ENCODE results near the gene LHX3. TPM values are rescaled to one million over a fixed set of nuclear protein-coding genes. Genes with fewer than 3 reads are reported as not detected.

Gene LHX3
- total RNA-seq, 6 experiments from 2014 or later, result not detected

DNA sequence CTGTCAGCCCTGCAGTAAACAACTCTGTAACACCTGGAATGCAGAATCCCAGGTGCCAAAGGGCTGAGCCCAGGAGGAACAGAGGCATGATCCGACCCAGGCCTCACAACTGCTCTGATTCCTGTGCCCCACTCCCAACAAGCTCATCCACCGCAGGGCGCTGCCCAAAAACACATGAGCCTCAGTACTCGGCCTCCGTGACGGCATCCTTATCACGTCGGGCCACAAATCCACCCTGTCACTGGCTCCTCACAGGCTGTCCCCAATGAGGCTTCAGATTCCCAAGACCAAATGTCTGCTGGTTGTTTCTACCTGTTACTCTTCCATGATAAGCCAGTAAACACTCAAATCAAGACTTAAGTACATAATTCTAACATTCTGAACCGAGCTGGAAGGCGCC lies 25.4 kb upstream of the LHX3 start:
- ATAC-seq, result no peak
- Histone ChIP-seq H3K4me3 (no peak overlapping the region), H3K9me3 (no peaks in the 10 kb centered on the region), H3K36me3 (no peaks in the 10 kb centered on the region), H3K4me1 (peaks cover 0 to 21% (median 9%) of the 10 kb centered on the region in 4 donors), H3K27ac (peak overlapping the region in 2 of 3 donors; percentile 65 to 93), H3K27me3 (no peaks in the 10 kb centered on the region)
- no peak for TF ChIP-seq POLR2A (IDR thresholded peaks at IDR 0.05)
- TF ChIP-seq, protein P1, sequence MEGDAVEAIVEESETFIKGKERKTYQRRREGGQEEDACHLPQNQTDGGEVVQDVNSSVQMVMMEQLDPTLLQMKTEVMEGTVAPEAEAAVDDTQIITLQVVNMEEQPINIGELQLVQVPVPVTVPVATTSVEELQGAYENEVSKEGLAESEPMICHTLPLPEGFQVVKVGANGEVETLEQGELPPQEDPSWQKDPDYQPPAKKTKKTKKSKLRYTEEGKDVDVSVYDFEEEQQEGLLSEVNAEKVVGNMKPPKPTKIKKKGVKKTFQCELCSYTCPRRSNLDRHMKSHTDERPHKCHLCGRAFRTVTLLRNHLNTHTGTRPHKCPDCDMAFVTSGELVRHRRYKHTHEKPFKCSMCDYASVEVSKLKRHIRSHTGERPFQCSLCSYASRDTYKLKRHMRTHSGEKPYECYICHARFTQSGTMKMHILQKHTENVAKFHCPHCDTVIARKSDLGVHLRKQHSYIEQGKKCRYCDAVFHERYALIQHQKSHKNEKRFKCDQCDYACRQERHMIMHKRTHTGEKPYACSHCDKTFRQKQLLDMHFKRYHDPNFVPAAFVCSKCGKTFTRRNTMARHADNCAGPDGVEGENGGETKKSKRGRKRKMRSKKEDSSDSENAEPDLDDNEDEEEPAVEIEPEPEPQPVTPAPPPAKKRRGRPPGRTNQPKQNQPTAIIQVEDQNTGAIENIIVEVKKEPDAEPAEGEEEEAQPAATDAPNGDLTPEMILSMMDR (IDR thresholded peaks at IDR 0.05), result no peak
- intact Hi-C loops (cut with DNase I), result no loop called here
- DNase-seq, result no peak
- 73% methylated on average over 5 of the region's 10 CpGs for WGBS (ENCODE audit: insufficient coverage, low coverage, low lambda C conversion rate, missing lambda C conversion rate)

DNA sequence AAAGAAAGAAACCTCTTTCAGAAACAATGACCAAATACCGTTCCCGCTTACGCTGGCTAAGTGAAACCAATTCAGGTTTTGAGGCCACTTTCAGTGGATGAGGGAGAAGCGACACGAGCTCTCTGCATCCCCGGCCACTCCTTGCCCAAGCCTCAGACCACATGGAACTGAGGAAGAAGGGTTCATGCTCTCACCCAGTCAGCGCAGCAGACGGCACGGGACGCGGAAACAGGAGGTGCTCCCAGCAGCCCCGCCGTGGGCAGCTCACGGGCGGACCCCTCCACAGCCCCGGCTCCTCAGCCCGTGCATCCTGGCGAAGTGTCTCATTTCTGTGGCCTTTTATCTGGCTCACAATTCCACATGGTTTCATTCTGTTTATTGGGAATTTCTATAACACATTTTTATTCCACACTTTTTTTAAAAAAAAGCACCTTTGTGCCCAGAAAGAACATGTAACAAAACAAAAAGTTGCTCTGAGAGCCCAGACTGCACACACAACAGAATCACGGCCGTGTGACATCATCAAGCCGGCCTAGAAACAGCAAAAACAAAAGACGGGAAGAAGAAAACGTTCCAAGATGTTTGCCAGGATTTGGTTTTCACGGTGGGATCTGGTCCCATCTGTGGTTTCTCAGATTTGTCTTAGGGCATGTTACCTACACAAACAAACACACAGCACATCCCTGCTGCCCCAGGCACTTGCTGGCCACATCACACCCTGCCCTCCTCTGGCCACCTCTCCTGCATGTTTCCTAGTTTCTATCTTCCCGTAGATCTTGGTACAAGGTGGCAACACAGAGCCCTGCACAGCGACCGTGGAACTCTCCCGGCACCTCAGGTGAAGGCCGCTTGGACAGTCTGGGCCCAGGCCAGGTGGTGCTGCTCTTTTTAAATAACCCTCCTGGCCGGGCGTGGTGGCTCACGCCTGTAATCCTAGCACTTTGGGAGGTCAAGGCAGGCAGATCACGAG lies 24.5 kb upstream of the LHX3 start:
- Histone ChIP-seq H3K4me1 (peaks cover 0 to 21% (median 9%) of the 10 kb centered on the region in 4 donors), H3K27ac (peak overlapping the region in 2 of 3 donors; percentile 65 to 93), H3K27me3 (no peaks in the 10 kb centered on the region), H3K36me3 (no peaks in the 10 kb centered on the region), H3K4me3 (no peak overlapping the region), H3K9me3 (no peaks in the 10 kb centered on the region)
- DNase-seq (no peak), ATAC-seq (no peak)
- TF ChIP-seq, protein P1 (IDR thresholded peaks at IDR 0.05), result no peak
- TF ChIP-seq POLR2A (IDR thresholded peaks at IDR 0.05), result no peak
- WGBS (ENCODE audit: insufficient coverage, low coverage, low lambda C conversion rate, missing lambda C conversion rate), result 80% methylated on average over 14 of the region's 33 CpGs
- intact Hi-C loops (cut with DNase I), result no loop called here

DNA sequence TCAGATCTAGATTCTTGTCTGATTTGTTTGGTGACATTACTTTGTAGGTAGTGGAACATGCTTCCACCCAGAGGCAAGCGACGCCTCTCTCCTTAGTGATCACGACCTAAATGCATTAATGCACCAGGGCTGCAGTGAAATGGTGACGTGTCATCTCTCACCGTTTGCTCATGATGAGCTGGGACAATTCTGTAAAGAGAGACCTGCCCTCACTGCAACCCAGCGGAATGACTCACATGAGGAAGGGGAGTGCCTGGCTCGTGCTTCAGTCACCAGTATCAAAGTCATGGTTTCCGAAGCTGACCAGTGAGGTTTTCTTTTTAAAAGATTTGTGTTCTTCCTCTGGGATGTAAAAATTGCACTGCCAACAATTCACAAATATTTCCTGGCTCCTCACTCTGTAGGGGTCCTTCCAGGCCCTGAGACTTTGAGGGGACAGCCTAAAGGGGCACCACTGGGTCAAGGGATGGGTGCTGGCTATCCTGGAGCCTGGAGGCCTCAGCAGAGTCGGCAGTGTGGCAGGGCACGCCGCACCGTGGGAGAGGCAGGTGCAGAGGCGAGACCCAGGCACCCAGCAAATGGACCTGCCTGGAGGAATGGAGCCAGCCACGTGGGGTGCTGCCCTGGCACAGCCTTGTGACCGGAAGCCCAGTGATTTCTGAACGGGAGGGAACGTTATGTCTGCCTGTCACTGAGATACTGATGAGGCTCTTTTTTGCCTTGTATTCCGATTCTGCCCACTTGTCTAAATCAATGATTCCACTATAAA lies 23.4 kb upstream of the LHX3 start:
- Histone ChIP-seq H3K27ac (no peak overlapping the region), H3K36me3 (peaks cover 0 to 4% (median 0%) of the 10 kb centered on the region in 4 donors), H3K4me3 (no peak overlapping the region), H3K9me3 (no peaks in the 10 kb centered on the region), H3K4me1 (peaks cover 0 to 21% (median 9%) of the 10 kb centered on the region in 4 donors), H3K27me3 (no peaks in the 10 kb centered on the region)
- no peak for TF ChIP-seq POLR2A (IDR thresholded peaks at IDR 0.05)
- TF ChIP-seq, protein P1 (IDR thresholded peaks at IDR 0.05), result no peak
- no peak for DNase-seq
- no peak for ATAC-seq
- WGBS (ENCODE audit: insufficient coverage, low coverage, low lambda C conversion rate, missing lambda C conversion rate), result 57% methylated on average over 3 of the region's 18 CpGs
- intact Hi-C loops (cut with DNase I), result no loop called here

DNA sequence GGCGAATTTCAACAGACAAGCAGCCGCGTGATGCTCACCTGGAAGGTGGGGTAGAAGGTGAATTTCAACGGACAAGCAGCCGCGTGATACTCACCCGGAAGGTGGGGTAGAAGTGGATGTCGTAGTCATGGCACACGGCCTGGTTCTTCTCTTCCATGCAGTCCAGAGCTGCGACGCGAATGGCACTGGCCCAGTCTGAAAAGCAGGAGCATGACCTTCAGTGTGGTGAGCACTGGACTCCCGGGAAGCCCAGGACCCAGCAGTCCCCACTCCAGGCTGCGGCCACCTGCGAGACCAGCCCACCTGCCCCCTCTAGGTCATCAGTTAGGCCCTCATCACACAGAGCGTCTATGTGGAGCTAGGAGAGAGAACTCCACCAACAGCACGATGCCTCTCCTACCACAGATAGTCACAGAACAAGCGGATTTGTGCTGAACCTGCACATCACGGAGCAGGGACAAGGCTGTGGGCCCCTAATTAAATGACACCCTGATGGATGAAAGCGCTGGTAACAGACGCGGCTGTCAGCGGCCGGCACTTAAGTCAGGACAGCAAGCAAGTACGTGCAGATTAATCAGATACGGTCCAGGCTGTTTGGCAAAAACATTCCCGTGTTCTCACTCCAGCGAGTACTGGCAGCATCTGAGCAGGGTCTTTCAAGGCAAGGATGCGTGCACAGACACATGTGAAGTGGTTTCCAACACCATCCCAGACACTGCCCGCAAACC lies 21.9 kb upstream of the LHX3 start:
- no peak overlapping the region for H3K4me3 ChIP-seq
- DNase-seq (no peak), ATAC-seq (no peak)
- H3K27ac ChIP-seq, result no peak overlapping the region
- WGBS (ENCODE audit: insufficient coverage, low coverage, low lambda C conversion rate, missing lambda C conversion rate), result 89% methylated on average over 21 of the region's 30 CpGs
- peaks cover 0 to 19% (median 7%) of the 10 kb centered on the region in 4 donors for H3K4me1 ChIP-seq
- no peaks in the 10 kb centered on the region for H3K9me3 ChIP-seq
- intact Hi-C loops (cut with DNase I), result no loop called here
- TF ChIP-seq POLR2A (IDR thresholded peaks at IDR 0.05), result no peak
- TF ChIP-seq, protein P1 (IDR thresholded peaks at IDR 0.05), result no peak
- H3K36me3 ChIP-seq, result peaks cover 0 to 4% (median 0%) of the 10 kb centered on the region in 4 donors
- H3K27me3 ChIP-seq, result no peaks in the 10 kb centered on the region
